Upper lobe of left lung (tissue), 6 donors: Measurements from ENCODE around the gene COL15A1. TPM values are rescaled to one million over a fixed set of nuclear protein-coding genes. Genes with fewer than 3 reads are reported as not detected.

Experiments used
- ATAC-seq, 2 donors: fragments of 200-7000 bp; cut with Tn5 transposase; one replicate each; pipeline ENCODE4 v1.9.1; 2022; ENCODE audit warnings: mild to moderate bottlenecking in 2 of 2, moderate library complexity in 2 of 2; ENCODE audit not compliant: low FRiP score in 2 of 2
- DNase-seq, 2 donors: peaks; one replicate each; pipeline ENCODE4 v3.0.0-alpha.2; 2019 to 2020
- H3K27ac ChIP-seq, 4 donors: fragments of 200-600 bp; sonication (generic); one replicate each; pipeline ENCODE4 v1.5.1; 2016 to 2019
- H3K27me3 ChIP-seq, 4 donors: fragments of 200-600 bp; sonication (generic); one replicate each; pipeline ENCODE4 v1.5.1; 2017 to 2019
- H3K36me3 ChIP-seq, 4 donors: fragments of 200-600 bp; sonication (generic); one replicate each; pipeline ENCODE4 v1.5.1; 2016 to 2019
- H3K4me1 ChIP-seq, 4 donors: fragments of 200-600 bp; sonication (generic); one replicate each; pipeline ENCODE4 v1.5.1; 2018 to 2019
- H3K4me3 ChIP-seq, 4 donors: fragments of 200-600 bp; sonication (generic); one replicate each; pipeline ENCODE4 v1.5.1; 2017 to 2019; ENCODE audit warnings: mild to moderate bottlenecking in 2 of 4, moderate library complexity in 1 of 4
- H3K9me3 ChIP-seq, 4 donors: fragments of 200-600 bp; sonication (generic); one replicate each; pipeline ENCODE4 v1.5.1; 2018 to 2019
- CTCF ChIP-seq, 6 experiments: fragments of 450-650 bp in 4 of 6; fragments of 200-600 bp in 2 of 6; sonication (generic) in 2 of 6; IDR thresholded peaks; one replicate each; pipeline ENCODE4 v1.5.1; 2016 to 2019; ENCODE audit warnings: antibody characterized with exemption in 6 of 6
- EP300 ChIP-seq, 4 donors: sonication (generic); formaldehyde crosslinking; IDR thresholded peaks; one replicate each; pipeline ENCODE4 v1.5.1; 2017; ENCODE audit warnings: antibody characterized with exemption in 4 of 4, control low read depth in 2 of 4
- POLR2A ChIP-seq, 4 donors: fragments of 450-650 bp; IDR thresholded peaks; one replicate each; pipeline ENCODE4 v1.5.1; 2016 to 2017; ENCODE audit warnings: antibody characterized with exemption in 4 of 4, mild to moderate bottlenecking in 2 of 4
- POLR2AphosphoS5 ChIP-seq, 2 donors: sonication (generic); formaldehyde crosslinking; IDR thresholded peaks; one replicate each; pipeline ENCODE4 v1.5.1; 2017; ENCODE audit warnings: antibody characterized with exemption in 2 of 2
- WGBS, 2 donors: methylation state at CpG; one replicate each; pipeline ENCODE4 v1.1.5; 2017 to 2018; 5-methylcytosine and 5-hydroxymethylcytosine counted together
- total RNA-seq, 6 donors: library from RNA; depleted of rRNA in 4 of 6; stranded (reverse); fragments of >200 nt in 4 of 6; gene quantifications; one replicate each; pipeline versions ENCODE4 v1.1.0 to v1.2.1, GENCODE V29; 2016 to 2021
- donor health status: DM: no; HTN: no; CAD: no; lungs with moderate emphysema.
- donor health status: DM: no; HTN: yes; CAD: no; lungs with severe emphysema.

The COL15A1 gene
- total RNA-seq, 6 donors from 2014 or later = 1.0 to 17.9 (median 2.7) TPM

GRCh38 chr9:98974106-98974505, 30.4 kb downstream of the COL15A1 start:
- H3K4me3 ChIP-seq = no peak overlapping the region
- no peak for TF ChIP-seq CTCF (IDR thresholded peaks at IDR 0.05)
- TF ChIP-seq POLR2AphosphoS5 (IDR thresholded peaks at IDR 0.05) = no peak
- TF ChIP-seq POLR2A (IDR thresholded peaks at IDR 0.05) = no peak
- TF ChIP-seq EP300 (IDR thresholded peaks at IDR 0.05) = no peak
- no peaks in the 10 kb centered on the region for H3K9me3 ChIP-seq
- H3K27me3 ChIP-seq = no peaks in the 10 kb centered on the region
- H3K27ac ChIP-seq = no peak overlapping the region
- DNase-seq (no peak), ATAC-seq (no peak)
- H3K4me1 ChIP-seq = peaks cover 4 to 11% (median 7%) of the 10 kb centered on the region in 4 donors
- 77 to 85% methylated on average over 6 of the region's 6 CpGs for WGBS, 2 donors
- no peaks in the 10 kb centered on the region for H3K36me3 ChIP-seq

- ATAC-seq (peak in 1 of 2 donors; percentile 17), DNase-seq (no peak)
- Histone ChIP-seq H3K36me3 (no peaks in the 10 kb centered on the region), H3K27ac (no peak overlapping the region), H3K4me3 (no peak overlapping the region), H3K4me1 (peaks cover 4 to 11% (median 7%) of the 10 kb centered on the region in 4 donors), H3K9me3 (no peaks in the 10 kb centered on the region), H3K27me3 (no peaks in the 10 kb centered on the region)
- no peak for TF ChIP-seq POLR2AphosphoS5 (IDR thresholded peaks at IDR 0.05)
- no peak for TF ChIP-seq EP300 (IDR thresholded peaks at IDR 0.05)
- TF ChIP-seq POLR2A (IDR thresholded peaks at IDR 0.05) = no peak
- TF ChIP-seq CTCF (IDR thresholded peaks at IDR 0.05) = no peak
- WGBS, 2 donors = 59 to 75% methylated on average over 5 to 10 of the region's 10 CpGs
Observed at GRCh38 chr9:98974554-98974953, 30.8 kb downstream of the COL15A1 start.

GRCh38 chr9:98974994-98975712, 31.4 kb downstream of the COL15A1 start:
- peaks cover 4 to 11% (median 7%) of the 10 kb centered on the region in 4 donors for H3K4me1 ChIP-seq
- DNase-seq = peak; percentile 88 to 97
- no peaks in the 10 kb centered on the region for H3K9me3 ChIP-seq
- peak; percentile 89 to 94 for ATAC-seq
- no peak overlapping the region for H3K27ac ChIP-seq
- 16 to 40% methylated on average over 6 to 33 of the region's 33 CpGs for WGBS, 2 donors
- H3K36me3 ChIP-seq = no peaks in the 10 kb centered on the region
- peak overlapping the region in 2 of 4 donors; percentile 19 to 26 for H3K4me3 ChIP-seq
- no peaks in the 10 kb centered on the region for H3K27me3 ChIP-seq
- TF ChIP-seq CTCF (IDR thresholded peaks at IDR 0.05) (peak; percentile 95 to 99 (median 97)), POLR2A (IDR thresholded peaks at IDR 0.05) (no peak)

GRCh38 chr9:98975838-98976237, 32.1 kb downstream of the COL15A1 start:
- Histone ChIP-seq H3K27ac (no peak overlapping the region), H3K36me3 (no peaks in the 10 kb centered on the region), H3K27me3 (no peaks in the 10 kb centered on the region), H3K4me3 (no peak overlapping the region), H3K9me3 (no peaks in the 10 kb centered on the region), H3K4me1 (peaks cover 4 to 11% (median 7%) of the 10 kb centered on the region in 4 donors)
- WGBS, 2 donors = 86 to 91% methylated on average over 3 of the region's 3 CpGs
- ATAC-seq (no peak), DNase-seq (no peak)
- TF ChIP-seq CTCF (IDR thresholded peaks at IDR 0.05) (no peak), POLR2AphosphoS5 (IDR thresholded peaks at IDR 0.05) (no peak), POLR2A (IDR thresholded peaks at IDR 0.05) (no peak), EP300 (IDR thresholded peaks at IDR 0.05) (no peak)

GRCh38 chr9:98977246-98977714, 33.6 kb downstream of the COL15A1 start:
- Histone ChIP-seq H3K4me3 (no peak overlapping the region), H3K9me3 (no peaks in the 10 kb centered on the region), H3K27ac (no peak overlapping the region), H3K27me3 (no peaks in the 10 kb centered on the region), H3K4me1 (peaks cover 4 to 11% (median 7%) of the 10 kb centered on the region in 4 donors), H3K36me3 (no peaks in the 10 kb centered on the region)
- peak in 1 of 2 donors; percentile 65 for DNase-seq
- no peak for ATAC-seq
- TF ChIP-seq EP300 (IDR thresholded peaks at IDR 0.05) = no peak
- no peak for TF ChIP-seq POLR2AphosphoS5 (IDR thresholded peaks at IDR 0.05)
- TF ChIP-seq CTCF (IDR thresholded peaks at IDR 0.05) = no peak
- TF ChIP-seq POLR2A (IDR thresholded peaks at IDR 0.05) = no peak
- WGBS, 2 donors = 91 to 97% methylated on average over 6 to 9 of the region's 9 CpGs
